Measurements from ENCODE around the gene CLPTM1L.

- TF ChIP-seq POLR2AphosphoS5 (IDR thresholded peaks at IDR 0.05; ENCODE audit: low read depth, low read length) (no peak), POLR2A (IDR thresholded peaks at IDR 0.05; ENCODE audit: low read depth, low read length) (no peak), TAF1 (IDR thresholded peaks at IDR 0.05; ENCODE audit: borderline replicate concordance, low read depth, low read length) (no peak)
Measured at GRCh38 chr5:1331861-1332405, 13.0 kb downstream of the CLPTM1L start.
